GM21381 (cell line): ENCODE data around the gene COP1.
"Not testable (repeated sequence)": the region's sequence is repeated elsewhere in the genome, so short reads cannot be mapped to it uniquely, and the experiment has no call there.

Experiments used
- ATAC-seq: cut with Tn5 transposase; IDR thresholded peaks from one replicate; pipeline ENCODE4 v1.9.1; 2021; ENCODE audit warnings: mild to moderate bottlenecking, moderate library complexity; ENCODE audit not compliant: unreplicated experiment

COP1 gene

GRCh38 chr1:176206961-176207902 lies at the start of gene COP1:
COP1 (minus strand) TSS chr1:176207286; CDS start chr1:176206978, 308 bp downstream.
- peak; percentile 77 for ATAC-seq

- ATAC-seq: no peak
Measured at GRCh38 chr1:176252191-176252590, 45.1 kb upstream of the COP1 start.

- ATAC-seq: no peak
Measured at GRCh38 chr1:176244851-176245250, 37.8 kb upstream of the COP1 start.

- no peak for ATAC-seq
Measured at GRCh38 chr1:176243746-176244145, 36.7 kb upstream of the COP1 start.

- ATAC-seq: no peak
Measured at GRCh38 chr1:176241385-176242015, 34.4 kb upstream of the COP1 start.

GRCh38 chr1:176233657-176234056 lies 26.6 kb upstream of the COP1 start:
- ATAC-seq: not testable (repeated sequence)

- ATAC-seq: no peak
Measured at GRCh38 chr1:176227579-176227978, 20.5 kb upstream of the COP1 start.

- ATAC-seq: no peak
Measured at GRCh38 chr1:176225911-176226310, 18.8 kb upstream of the COP1 start.

- no peak for ATAC-seq
Measured at GRCh38 chr1:176225479-176225875, 18.4 kb upstream of the COP1 start.

GRCh38 chr1:176222196-176222595 lies 15.1 kb upstream of the COP1 start:
- no peak for ATAC-seq

GRCh38 chr1:176220100-176220689 lies 13.1 kb upstream of the COP1 start:
- no peak for ATAC-seq

- ATAC-seq: no peak
Measured at GRCh38 chr1:176217461-176218099, 10.5 kb upstream of the COP1 start.

GRCh38 chr1:176216031-176216430 lies 8.9 kb upstream of the COP1 start:
- ATAC-seq: no peak

GRCh38 chr1:176211396-176212165 lies 4.5 kb upstream of the COP1 start:
- ATAC-seq: no peak

- ATAC-seq: no peak
Measured at GRCh38 chr1:176208034-176208433, 948 bp upstream of the COP1 start.

GRCh38 chr1:176206006-176206960 lies 803 bp downstream of the COP1 start:
- ATAC-seq: peak; percentile 24

GRCh38 chr1:176205332-176205914 lies 1.7 kb downstream of the COP1 start:
- ATAC-seq: no peak

GRCh38 chr1:176204655-176205054 lies 2.4 kb downstream of the COP1 start:
- ATAC-seq: not testable (repeated sequence)

- ATAC-seq: no peak
Measured at GRCh38 chr1:176203735-176204134, 3.4 kb downstream of the COP1 start.
